Measurements from ENCODE around the gene GBE1.

GBE1 gene

DNA sequence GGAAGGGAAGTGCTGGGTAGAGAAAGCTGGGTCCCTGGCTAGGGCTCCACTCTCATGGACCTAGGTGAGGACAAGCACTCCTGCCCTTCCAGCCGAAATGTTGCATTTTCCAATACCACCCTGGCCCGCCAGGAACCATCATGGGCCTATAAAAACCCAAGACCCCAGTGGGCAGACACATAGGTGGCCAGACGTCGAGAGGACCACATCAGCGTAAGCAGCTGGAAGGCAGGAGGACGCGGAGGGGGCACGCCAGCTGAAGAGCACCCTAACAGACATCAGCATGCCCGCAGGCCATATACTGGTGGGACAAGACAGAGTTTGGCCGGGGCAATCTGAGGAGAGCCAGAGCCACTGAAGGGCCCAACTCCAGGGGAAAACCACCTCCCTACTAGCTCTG, 98.3 kb downstream of the GBE1 start:
- Histone ChIP-seq H3K27me3 (ENCODE audit: insufficient read depth, low read length) (no peaks in the 10 kb centered on the region), H3K9me3 (ENCODE audit: insufficient read depth, low read depth, low read length) (no peaks in the 10 kb centered on the region), H3K9ac (ENCODE audit: low read depth, low read length) (no peak overlapping the region), H3K4me3 (ENCODE audit: low read length) (no peak overlapping the region), H3K36me3 (ENCODE audit: insufficient read depth, low read length) (no peaks in the 10 kb centered on the region), H3K27ac (ENCODE audit: low read depth, low read length) (no peak overlapping the region), H3K4me1 (ENCODE audit: insufficient read depth, low read length) (no peaks in the 10 kb centered on the region)
- 97% methylated on average over 10 of the region's 10 CpGs for WGBS

DNA sequence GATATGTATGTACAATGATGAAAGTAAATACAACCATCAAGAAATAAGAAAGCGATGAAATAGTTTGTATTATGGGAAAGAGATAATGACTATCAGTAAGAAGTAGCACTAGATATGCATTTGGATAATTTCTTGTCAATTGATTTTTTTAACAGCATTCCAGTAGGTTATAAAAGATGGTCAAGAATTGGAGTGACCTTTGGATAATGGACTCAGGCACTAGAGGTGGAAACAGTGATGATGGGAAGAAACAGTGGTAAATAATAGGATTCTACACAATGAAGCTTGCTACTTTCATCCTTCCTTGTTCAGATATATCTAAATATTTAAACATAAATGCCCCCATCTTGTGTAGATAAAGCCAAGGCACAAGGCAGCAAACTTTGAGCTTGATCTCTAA, 101.4 kb downstream of the GBE1 start:
- Histone ChIP-seq H3K9ac (ENCODE audit: low read depth, low read length) (no peak overlapping the region), H3K4me1 (ENCODE audit: insufficient read depth, low read length) (no peaks in the 10 kb centered on the region), H3K27ac (ENCODE audit: low read depth, low read length) (no peak overlapping the region), H3K27me3 (ENCODE audit: insufficient read depth, low read length) (no peaks in the 10 kb centered on the region), H3K36me3 (ENCODE audit: insufficient read depth, low read length) (no peaks in the 10 kb centered on the region), H3K9me3 (ENCODE audit: insufficient read depth, low read depth, low read length) (no peaks in the 10 kb centered on the region), H3K4me3 (ENCODE audit: low read length) (no peak overlapping the region)
- WGBS = 92% methylated on average over 1 of the region's 1 CpG

DNA sequence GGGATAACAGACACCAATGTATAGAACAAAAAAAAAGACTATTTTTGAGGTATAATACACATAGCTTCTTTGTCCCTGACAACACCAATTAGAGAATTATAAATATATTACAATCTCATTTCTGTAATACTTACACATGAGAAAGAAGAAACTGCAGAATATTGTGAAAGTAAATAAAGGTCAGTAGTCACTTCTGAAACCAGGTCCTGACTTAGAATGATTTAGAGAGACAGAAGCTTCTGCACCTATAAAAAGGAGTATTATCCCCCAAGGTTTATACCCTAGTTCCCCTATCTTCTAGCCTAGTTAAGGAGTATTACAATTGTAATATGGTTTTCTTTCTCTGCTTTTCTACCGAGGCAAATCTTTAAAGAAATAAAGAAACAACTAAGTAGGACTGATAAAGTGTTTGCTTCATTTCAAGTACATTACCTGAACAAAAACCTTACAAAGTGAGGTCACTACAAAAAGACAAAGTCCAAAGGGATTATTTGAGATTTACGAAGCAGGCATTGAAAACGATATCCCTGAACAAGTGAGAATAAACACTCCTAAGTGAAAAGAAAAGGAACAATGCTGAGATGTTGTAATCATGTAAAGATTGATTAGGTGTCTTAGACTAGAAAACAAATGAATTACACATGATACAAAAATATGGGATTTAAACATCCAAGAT, 103.0 kb downstream of the GBE1 start:
- Histone ChIP-seq H3K27ac (ENCODE audit: low read depth, low read length) (no peak overlapping the region), H3K9ac (ENCODE audit: low read depth, low read length) (no peak overlapping the region), H3K4me3 (ENCODE audit: low read length) (no peak overlapping the region), H3K4me1 (ENCODE audit: insufficient read depth, low read length) (no peaks in the 10 kb centered on the region), H3K36me3 (ENCODE audit: insufficient read depth, low read length) (no peaks in the 10 kb centered on the region), H3K27me3 (ENCODE audit: insufficient read depth, low read length) (no peaks in the 10 kb centered on the region), H3K9me3 (ENCODE audit: insufficient read depth, low read depth, low read length) (no peaks in the 10 kb centered on the region)
- WGBS = 85% methylated on average over 2 of the region's 3 CpGs

DNA sequence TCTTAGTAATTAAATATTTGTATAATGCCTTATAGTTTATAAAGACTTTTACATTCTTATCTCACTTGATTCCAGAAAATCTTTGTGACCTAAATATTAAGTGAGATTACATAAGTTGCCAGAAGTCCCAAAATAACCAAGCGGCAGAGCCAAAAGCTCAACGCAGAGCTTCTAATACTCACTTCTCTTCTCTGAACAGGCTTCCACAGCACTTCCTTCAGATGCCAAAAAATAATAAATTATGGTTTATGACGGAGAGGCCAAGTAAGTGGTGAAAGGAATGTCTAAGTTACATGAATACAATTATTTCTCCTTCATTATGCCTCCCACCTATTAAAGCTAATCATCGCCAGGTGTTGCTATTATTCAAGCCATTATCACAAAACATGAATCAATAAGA, 110.3 kb downstream of the GBE1 start:
- H3K9me3 ChIP-seq (ENCODE audit: insufficient read depth, low read depth, low read length) = no peaks in the 10 kb centered on the region
- H3K27ac ChIP-seq (ENCODE audit: low read depth, low read length) = no peak overlapping the region
- no peak overlapping the region for H3K4me3 ChIP-seq (ENCODE audit: low read length)
- H3K4me1 ChIP-seq (ENCODE audit: insufficient read depth, low read length) = no peaks in the 10 kb centered on the region
- no peaks in the 10 kb centered on the region for H3K36me3 ChIP-seq (ENCODE audit: insufficient read depth, low read length)
- H3K9ac ChIP-seq (ENCODE audit: low read depth, low read length) = no peak overlapping the region
- no peaks in the 10 kb centered on the region for H3K27me3 ChIP-seq (ENCODE audit: insufficient read depth, low read length)
- WGBS = 94% methylated on average over 3 of the region's 4 CpGs

DNA sequence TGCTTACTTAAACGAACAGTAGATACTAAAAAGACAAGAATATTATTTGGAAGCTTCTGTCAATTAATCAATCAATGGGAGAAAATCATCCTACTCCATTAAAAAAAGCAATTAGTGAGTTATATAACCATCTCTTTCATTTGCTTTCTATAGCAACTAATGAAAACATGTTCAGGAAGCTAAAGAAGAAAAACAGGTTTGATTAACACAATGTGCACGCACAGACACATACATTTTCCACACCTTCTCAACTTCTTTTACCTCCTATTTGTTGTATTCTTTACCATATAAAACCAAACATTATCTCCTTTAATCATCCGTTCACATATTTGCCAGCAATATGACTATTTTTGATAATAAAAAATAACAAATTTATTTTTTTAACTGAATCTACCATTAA, 111.3 kb downstream of the GBE1 start:
- no peaks in the 10 kb centered on the region for H3K9me3 ChIP-seq (ENCODE audit: insufficient read depth, low read depth, low read length)
- H3K27ac ChIP-seq (ENCODE audit: low read depth, low read length) = no peak overlapping the region
- WGBS = 96% methylated on average over 2 of the region's 3 CpGs

DNA sequence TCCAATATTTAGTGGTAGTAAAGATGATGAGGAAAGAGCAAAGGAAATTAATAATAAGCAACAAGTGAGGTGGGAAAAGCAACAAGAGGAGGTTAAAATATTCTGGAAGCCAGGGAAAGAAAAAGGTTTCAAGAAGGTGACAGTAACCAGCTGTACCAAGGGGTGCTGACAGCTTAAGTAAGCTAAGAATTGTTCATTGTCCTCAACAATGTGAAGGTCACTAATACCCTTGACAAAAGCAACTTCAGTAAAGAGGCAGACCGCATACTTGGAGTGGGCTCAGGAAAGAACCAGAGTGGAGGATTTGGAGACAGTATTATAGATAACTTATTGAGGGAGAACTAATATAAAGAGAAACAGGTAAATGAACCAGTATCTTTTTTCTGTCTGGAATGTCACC, 116.2 kb downstream of the GBE1 start:
- no peaks in the 10 kb centered on the region; the same call in 1 of the 2 replicates for H3K4me1 ChIP-seq (ENCODE audit: insufficient read depth, low read length)
- no peaks in the 10 kb centered on the region for H3K9me3 ChIP-seq (ENCODE audit: insufficient read depth, low read depth, low read length)
- H3K27me3 ChIP-seq (ENCODE audit: insufficient read depth, low read length) = no peaks in the 10 kb centered on the region
- no peak overlapping the region for H3K27ac ChIP-seq (ENCODE audit: low read depth, low read length)
- no peak overlapping the region for H3K9ac ChIP-seq (ENCODE audit: low read depth, low read length)
- no peaks in the 10 kb centered on the region for H3K36me3 ChIP-seq (ENCODE audit: insufficient read depth, low read length)
- 89% methylated on average over 1 of the region's 1 CpG for WGBS
- H3K4me3 ChIP-seq (ENCODE audit: low read length) = no peak overlapping the region

More for the DNA sequence above, 111.3 kb downstream of the GBE1 start:
- H3K9ac ChIP-seq (ENCODE audit: low read depth, low read length) = no peak overlapping the region
- no peaks in the 10 kb centered on the region; the same call in 1 of the 2 replicates for H3K4me1 ChIP-seq (ENCODE audit: insufficient read depth, low read length)
- no peaks in the 10 kb centered on the region for H3K27me3 ChIP-seq (ENCODE audit: insufficient read depth, low read length)
- no peaks in the 10 kb centered on the region for H3K36me3 ChIP-seq (ENCODE audit: insufficient read depth, low read length)
- no peak overlapping the region for H3K4me3 ChIP-seq (ENCODE audit: low read length)

- H3K27ac ChIP-seq (ENCODE audit: low read depth, low read length) = no peak overlapping the region
- no peaks in the 10 kb centered on the region for H3K36me3 ChIP-seq (ENCODE audit: insufficient read depth, low read length)
- no peaks in the 10 kb centered on the region; the same call in 1 of the 2 replicates for H3K4me1 ChIP-seq (ENCODE audit: insufficient read depth, low read length)
- 87% methylated on average over 2 of the region's 2 CpGs for WGBS
- H3K9ac ChIP-seq (ENCODE audit: low read depth, low read length) = no peak overlapping the region
- H3K27me3 ChIP-seq (ENCODE audit: insufficient read depth, low read length) = no peaks in the 10 kb centered on the region
- no peak overlapping the region for H3K4me3 ChIP-seq (ENCODE audit: low read length)
- H3K9me3 ChIP-seq (ENCODE audit: insufficient read depth, low read depth, low read length) = no peaks in the 10 kb centered on the region
These were observed 117.7 kb downstream of the GBE1 start for GRCh38 chr3:81643721-81644120.

GRCh38 chr3:81638480-81638879, 123.0 kb downstream of the GBE1 start:
- no peak overlapping the region for H3K27ac ChIP-seq (ENCODE audit: low read depth, low read length)
- no peaks in the 10 kb centered on the region for H3K9me3 ChIP-seq (ENCODE audit: insufficient read depth, low read depth, low read length)
- no peaks in the 10 kb centered on the region for H3K27me3 ChIP-seq (ENCODE audit: insufficient read depth, low read length)
- H3K4me1 ChIP-seq (ENCODE audit: insufficient read depth, low read length) = no peaks in the 10 kb centered on the region
- no peak overlapping the region for H3K9ac ChIP-seq (ENCODE audit: low read depth, low read length)
- H3K36me3 ChIP-seq (ENCODE audit: insufficient read depth, low read length) = no peaks in the 10 kb centered on the region
- H3K4me3 ChIP-seq (ENCODE audit: low read length) = no peak overlapping the region

GRCh38 chr3:81632659-81633058, 128.8 kb downstream of the GBE1 start:
- Histone ChIP-seq H3K9me3 (ENCODE audit: insufficient read depth, low read depth, low read length) (no peaks in the 10 kb centered on the region), H3K4me3 (ENCODE audit: low read length) (no peak overlapping the region), H3K9ac (ENCODE audit: low read depth, low read length) (no peak overlapping the region), H3K36me3 (ENCODE audit: insufficient read depth, low read length) (no peaks in the 10 kb centered on the region), H3K27me3 (ENCODE audit: insufficient read depth, low read length) (no peaks in the 10 kb centered on the region), H3K4me1 (ENCODE audit: insufficient read depth, low read length) (no peaks in the 10 kb centered on the region), H3K27ac (ENCODE audit: low read depth, low read length) (no peak overlapping the region)
- whole genome bisulfite sequencing = 97% methylated on average over 2 of the region's 2 CpGs

DNA sequence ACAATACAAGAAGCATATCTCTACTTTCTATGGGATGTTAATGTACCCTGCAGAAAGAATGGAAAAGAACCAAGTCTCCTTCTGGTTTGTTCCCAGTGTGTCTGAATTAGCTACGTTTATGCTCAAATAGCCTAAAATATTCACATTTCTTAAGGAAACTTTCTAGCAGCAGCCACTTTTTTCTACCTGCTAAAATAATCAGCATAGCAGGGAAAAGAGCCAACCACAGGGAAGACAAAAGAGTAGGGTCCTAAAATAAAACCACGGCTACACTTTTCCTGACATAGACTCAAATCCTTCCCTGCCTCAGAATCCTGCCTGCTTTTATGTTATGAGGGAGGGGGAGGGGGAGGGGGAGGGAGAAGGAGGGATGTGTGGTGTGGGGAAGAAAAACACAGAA, 136.7 kb downstream of the GBE1 start:
- Histone ChIP-seq H3K9ac (ENCODE audit: low read depth, low read length) (no peak overlapping the region), H3K27me3 (ENCODE audit: insufficient read depth, low read length) (no peaks in the 10 kb centered on the region), H3K27ac (ENCODE audit: low read depth, low read length) (no peak overlapping the region), H3K36me3 (ENCODE audit: insufficient read depth, low read length) (no peaks in the 10 kb centered on the region), H3K4me1 (ENCODE audit: insufficient read depth, low read length) (peaks cover 34% of the 10 kb centered on the region), H3K9me3 (ENCODE audit: insufficient read depth, low read depth, low read length) (no peaks in the 10 kb centered on the region), H3K4me3 (ENCODE audit: low read length) (no peak overlapping the region)
- 88% methylated on average over 1 of the region's 2 CpGs for WGBS

DNA sequence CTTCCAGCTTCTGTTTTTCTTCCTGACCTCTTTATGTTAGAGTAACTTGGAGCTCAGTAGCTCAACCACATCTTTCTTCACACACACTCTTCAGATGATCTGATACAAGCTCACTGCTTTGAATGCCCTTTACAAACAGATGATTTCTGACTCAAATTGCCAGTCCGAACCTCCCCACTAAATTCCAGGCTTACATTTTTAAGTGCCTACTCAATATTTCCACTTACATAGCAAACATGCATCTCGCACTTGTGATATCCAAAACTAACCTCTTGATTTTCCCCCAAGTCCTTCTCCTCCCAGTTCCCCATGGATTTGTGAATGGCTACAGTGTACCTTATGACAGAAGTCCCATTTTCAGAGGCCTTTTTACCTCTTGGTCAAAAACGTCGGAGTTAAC, 139.1 kb downstream of the GBE1 start:
- no peaks in the 10 kb centered on the region for H3K27me3 ChIP-seq (ENCODE audit: insufficient read depth, low read length)
- no peak overlapping the region for H3K4me3 ChIP-seq (ENCODE audit: low read length)
- no peak overlapping the region for H3K9ac ChIP-seq (ENCODE audit: low read depth, low read length)
- no peaks in the 10 kb centered on the region for H3K9me3 ChIP-seq (ENCODE audit: insufficient read depth, low read depth, low read length)
- no peaks in the 10 kb centered on the region for H3K36me3 ChIP-seq (ENCODE audit: insufficient read depth, low read length)
- WGBS = 93% methylated on average over 4 of the region's 4 CpGs
- H3K27ac ChIP-seq (ENCODE audit: low read depth, low read length) = no peak overlapping the region
- H3K4me1 ChIP-seq (ENCODE audit: insufficient read depth, low read length) = peaks cover 43% of the 10 kb centered on the region

DNA sequence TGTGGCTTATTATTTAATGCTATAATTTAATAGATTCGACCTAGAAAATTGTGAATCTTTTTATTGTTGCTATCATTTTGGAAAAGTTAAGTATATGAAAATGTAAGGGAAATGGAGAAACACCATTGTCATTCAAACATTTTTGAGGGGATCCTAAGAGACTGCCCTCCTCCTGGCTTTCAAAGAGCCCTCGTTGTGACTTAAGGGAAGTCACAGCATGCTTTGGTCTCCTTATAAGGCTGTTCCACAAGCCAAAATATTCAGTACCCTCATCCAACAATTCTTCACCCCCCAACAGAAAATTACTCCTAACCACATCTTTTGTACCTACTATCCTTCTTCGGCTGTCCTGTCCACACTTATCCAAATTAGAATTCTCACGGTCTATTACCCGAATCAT, 140.2 kb downstream of the GBE1 start:
- no peaks in the 10 kb centered on the region for H3K36me3 ChIP-seq (ENCODE audit: insufficient read depth, low read length)
- no peaks in the 10 kb centered on the region for H3K27me3 ChIP-seq (ENCODE audit: insufficient read depth, low read length)
- WGBS = 82% methylated on average over 5 of the region's 5 CpGs

More for the DNA sequence above, 140.2 kb downstream of the GBE1 start:
- Histone ChIP-seq H3K27ac (ENCODE audit: low read depth, low read length) (peak overlapping the region; percentile 54; the same call in 1 of the 2 replicates), H3K9me3 (ENCODE audit: insufficient read depth, low read depth, low read length) (no peaks in the 10 kb centered on the region), H3K4me1 (ENCODE audit: insufficient read depth, low read length) (peaks cover 43% of the 10 kb centered on the region), H3K9ac (ENCODE audit: low read depth, low read length) (no peak overlapping the region), H3K4me3 (ENCODE audit: low read length) (no peak overlapping the region)
